RWPE2 (cell line): ENCODE data around the gene SRMS.

Source experiments
- ATAC-seq: fragments of 200-7000 bp; cut with Tn5 transposase; 3 replicates; pipeline ENCODE4 v1.9.1; 2021; ENCODE audit warnings: low read depth
- DNase-seq: peaks from one replicate; pipeline ENCODE4 v3.0.0-alpha.2; 2020; ENCODE audit warnings: low spot score
- H3K27ac ChIP-seq: fragments of 450-650 bp; 2 replicates; pipeline ENCODE4 v1.5.1; 2017; ENCODE audit warnings: mild to moderate bottlenecking; ENCODE audit not compliant: poor library complexity, severe bottlenecking
- H3K27me3 ChIP-seq: fragments of 250-450 bp; sonication (Bioruptor Pico); 2 replicates; pipeline ENCODE4 v1.5.1; 2021; ENCODE audit warnings: mild to moderate bottlenecking, moderate library complexity; ENCODE audit not compliant: insufficient read depth, poor library complexity, severe bottlenecking
- H3K36me3 ChIP-seq: fragments of 250-450 bp; sonication (Bioruptor Pico); 2 replicates; pipeline ENCODE4 v1.5.1; 2020; ENCODE audit warnings: low read depth, mild to moderate bottlenecking, moderate library complexity
- H3K4me1 ChIP-seq: fragments of 250-450 bp; sonication (Bioruptor Pico); 2 replicates; pipeline ENCODE4 v1.5.1; 2021; ENCODE audit warnings: mild to moderate bottlenecking, moderate library complexity; ENCODE audit not compliant: insufficient read depth, poor library complexity, severe bottlenecking
- H3K4me3 ChIP-seq: fragments of 250-450 bp; sonication (Bioruptor Pico); 2 replicates; pipeline ENCODE4 v1.5.1; 2021; ENCODE audit warnings: mild to moderate bottlenecking, moderate library complexity; ENCODE audit not compliant: severe bottlenecking
- H3K9me3 ChIP-seq: fragments of 250-450 bp; sonication (Bioruptor Pico); 2 replicates; pipeline ENCODE4 v1.5.1; 2021; ENCODE audit warnings: mild to moderate bottlenecking, moderate library complexity; ENCODE audit not compliant: severe bottlenecking
- CTCF ChIP-seq: fragments of 450-650 bp; IDR thresholded peaks from one replicate; pipeline ENCODE4 v1.5.1; 2017; ENCODE audit warnings: mild to moderate bottlenecking, moderate library complexity; ENCODE audit not compliant: poor library complexity, severe bottlenecking

SRMS gene

DNA sequence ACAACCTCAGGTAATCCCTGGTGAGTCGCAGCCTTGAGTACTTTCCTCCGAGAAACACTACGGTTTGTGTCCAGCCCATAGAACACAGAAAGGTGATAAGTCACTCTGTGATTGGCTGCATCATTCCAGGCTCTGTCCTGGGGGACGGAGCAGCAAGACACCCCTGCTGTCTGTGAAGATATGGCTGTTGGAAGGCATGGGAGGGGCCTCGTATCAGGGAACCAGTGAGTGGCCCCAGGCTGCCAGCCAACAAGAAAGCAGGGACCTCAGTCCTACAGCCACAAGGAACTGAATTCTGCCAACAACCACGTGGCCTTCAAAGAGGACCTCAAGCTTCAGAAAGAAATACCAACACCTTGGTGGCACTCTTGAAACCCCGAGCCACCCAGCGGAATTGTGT, 42.3 kb downstream of the SRMS start:
- H3K27me3 ChIP-seq: peaks cover 6% of the 10 kb centered on the region
- H3K9me3 ChIP-seq: no peaks in the 10 kb centered on the region
- no peaks in the 10 kb centered on the region for H3K36me3 ChIP-seq
- no peaks in the 10 kb centered on the region for H3K4me1 ChIP-seq
- no peak for DNase-seq
- no peak overlapping the region for H3K27ac ChIP-seq
- ATAC-seq: no peak
- no peak overlapping the region for H3K4me3 ChIP-seq
- no peak for TF ChIP-seq CTCF

DNA sequence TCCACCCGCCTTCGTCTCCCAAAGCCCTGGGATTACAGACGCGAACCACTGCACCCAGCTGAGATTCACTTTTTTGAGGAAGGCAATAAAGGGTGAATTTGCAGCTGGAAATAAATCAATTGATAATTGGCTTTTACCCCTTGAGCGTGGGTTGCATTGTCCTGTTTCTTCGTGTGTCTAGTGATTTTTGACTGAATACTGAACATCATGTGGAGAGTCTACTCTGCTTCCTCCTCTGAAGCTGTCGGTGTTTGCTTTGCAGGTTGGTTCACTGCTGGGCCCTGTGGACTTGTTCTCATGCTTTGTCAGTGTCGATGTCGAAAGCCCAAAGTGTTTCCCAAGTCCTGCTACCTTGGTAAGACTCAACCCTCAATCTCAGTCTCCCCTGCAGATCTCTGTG, 42.9 kb downstream of the SRMS start:
- TF ChIP-seq CTCF: no peak
- Histone ChIP-seq H3K36me3 (no peaks in the 10 kb centered on the region), H3K9me3 (no peaks in the 10 kb centered on the region), H3K4me1 (no peaks in the 10 kb centered on the region), H3K4me3 (no peak overlapping the region), H3K27me3 (peaks cover 12% of the 10 kb centered on the region), H3K27ac (no peak overlapping the region)
- DNase-seq (no peak), ATAC-seq (no peak)

- Histone ChIP-seq H3K4me1 (no peaks in the 10 kb centered on the region), H3K9me3 (no peaks in the 10 kb centered on the region), H3K36me3 (no peaks in the 10 kb centered on the region), H3K4me3 (no peak overlapping the region), H3K27ac (no peak overlapping the region), H3K27me3 (peaks cover 14% of the 10 kb centered on the region)
- no peak for TF ChIP-seq CTCF
- ATAC-seq: no peak
- no peak for DNase-seq
These were observed 44.0 kb downstream of the SRMS start for GRCh38 chr20:63503524-63503923.

DNA sequence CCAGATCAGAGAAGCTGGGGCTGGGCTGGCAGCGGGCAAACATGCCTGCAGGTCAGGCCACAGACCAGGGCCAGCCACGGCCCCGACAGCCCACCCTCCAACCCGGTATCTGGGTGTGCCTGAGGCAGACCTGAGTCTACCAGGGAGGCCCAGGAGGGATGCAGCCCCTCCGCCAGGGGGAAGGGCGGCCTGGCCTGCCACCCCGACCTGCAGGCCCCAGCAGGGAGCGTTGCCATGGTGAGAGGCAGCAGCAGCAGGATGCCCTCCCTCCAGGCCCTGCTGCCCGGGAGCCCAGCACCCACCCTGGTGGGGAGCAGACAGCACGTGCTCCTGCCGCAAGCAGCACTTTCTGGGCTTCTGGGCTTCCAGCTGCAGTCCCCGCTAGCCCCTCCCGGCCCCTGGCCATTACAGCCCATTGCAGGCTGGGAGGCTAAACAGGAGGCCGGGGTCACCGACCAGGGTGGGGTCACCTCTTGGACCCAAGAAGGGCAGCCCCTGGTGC, 44.8 kb downstream of the SRMS start:
- peaks cover 22% of the 10 kb centered on the region for H3K27me3 ChIP-seq

More for the DNA sequence above, 44.8 kb downstream of the SRMS start:
- peak; percentile 80 for DNase-seq
- no peaks in the 10 kb centered on the region for H3K4me1 ChIP-seq
- TF ChIP-seq CTCF: no peak
- no peaks in the 10 kb centered on the region for H3K36me3 ChIP-seq
- H3K9me3 ChIP-seq: no peaks in the 10 kb centered on the region
- H3K27ac ChIP-seq: no peak overlapping the region
- ATAC-seq: no peak
- no peak overlapping the region for H3K4me3 ChIP-seq
